GM18873 (cell line): ENCODE measurements around the gene ZFYVE19.

ENCODE experiments used
- ATAC-seq: cut with Tn5 transposase; IDR thresholded peaks from one replicate; pipeline ENCODE4 v1.9.1; 2021; ENCODE audit warnings: mild to moderate bottlenecking, moderate library complexity, moderate number of reproducible peaks; ENCODE audit not compliant: unreplicated experiment, low FRiP score

Gene ZFYVE19

GRCh38 chr15:40812721-40813425 lies 6.0 kb downstream of the ZFYVE19 start:
- ATAC-seq, result no peak

GRCh38 chr15:40815042-40815698 lies 8.3 kb downstream of the ZFYVE19 start:
- ATAC-seq, result no peak

- ATAC-seq, result no peak
Observed at GRCh38 chr15:40819048-40819447, 12.2 kb downstream of the ZFYVE19 start.

GRCh38 chr15:40821195-40821594 lies 14.3 kb downstream of the ZFYVE19 start:
- ATAC-seq, result no peak

- no peak for ATAC-seq
Observed at GRCh38 chr15:40823572-40824343, 16.9 kb downstream of the ZFYVE19 start.

GRCh38 chr15:40825661-40826422 lies 19.0 kb downstream of the ZFYVE19 start:
- no peak for ATAC-seq

- no peak for ATAC-seq
Observed at GRCh38 chr15:40826423-40827075, 19.7 kb downstream of the ZFYVE19 start.

GRCh38 chr15:40828447-40829036 lies 21.7 kb downstream of the ZFYVE19 start, which contains the start of gene PPP1R14D:
PPP1R14D (minus strand) TSS chr15:40828708; CDS start chr15:40828641, 67 bp downstream.
- ATAC-seq, result no peak

GRCh38 chr15:40829115-40829514 lies 22.2 kb downstream of the ZFYVE19 start:
- no peak for ATAC-seq

GRCh38 chr15:40830884-40831283 lies 24.0 kb downstream of the ZFYVE19 start:
- ATAC-seq, result no peak

GRCh38 chr15:40831861-40832260 lies 25.0 kb downstream of the ZFYVE19 start:
- ATAC-seq, result no peak

- no peak for ATAC-seq
Observed at GRCh38 chr15:40832903-40833302, 26.0 kb downstream of the ZFYVE19 start.

GRCh38 chr15:40836020-40836419 lies 29.1 kb downstream of the ZFYVE19 start:
- ATAC-seq, result no peak

GRCh38 chr15:40838756-40839155 lies 31.9 kb downstream of the ZFYVE19 start:
- ATAC-seq, result no peak

GRCh38 chr15:40841741-40842140 lies 34.9 kb downstream of the ZFYVE19 start:
- no peak for ATAC-seq

- no peak for ATAC-seq
Observed at GRCh38 chr15:40843261-40843884, 36.5 kb downstream of the ZFYVE19 start.

- no peak for ATAC-seq
Observed at GRCh38 chr15:40843885-40844695, 37.2 kb downstream of the ZFYVE19 start, which contains the start of gene SPINT1. SPINT1 (plus strand) TSS chr15:40844048; CDS start chr15:40844555, 507 bp downstream.

- ATAC-seq, result no peak
Observed at GRCh38 chr15:40844696-40845030, 37.8 kb downstream of the ZFYVE19 start.
